Measurements from ENCODE around the gene GPR25.

DNA sequence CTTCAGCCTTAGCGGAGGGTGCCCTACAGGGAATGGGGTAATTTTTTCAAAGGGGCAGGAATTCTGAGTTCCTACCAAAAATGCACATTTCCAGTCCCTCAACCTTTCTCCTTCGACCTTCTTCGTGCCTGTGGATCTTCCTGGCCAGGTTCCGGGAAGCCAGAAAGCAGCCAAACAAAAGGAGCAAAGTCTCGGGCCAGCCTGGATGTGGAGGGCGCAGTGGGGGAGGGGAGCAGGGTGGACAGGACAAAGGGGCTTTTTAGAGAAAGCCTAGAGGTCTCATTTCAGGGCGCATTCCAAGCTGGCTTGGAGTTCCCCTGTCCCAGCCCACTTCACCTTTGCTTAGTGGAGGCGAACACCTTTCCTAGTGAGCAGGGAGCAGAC, 19.0 kb downstream of the GPR25 start:
- TF ChIP-seq, protein P1, sequence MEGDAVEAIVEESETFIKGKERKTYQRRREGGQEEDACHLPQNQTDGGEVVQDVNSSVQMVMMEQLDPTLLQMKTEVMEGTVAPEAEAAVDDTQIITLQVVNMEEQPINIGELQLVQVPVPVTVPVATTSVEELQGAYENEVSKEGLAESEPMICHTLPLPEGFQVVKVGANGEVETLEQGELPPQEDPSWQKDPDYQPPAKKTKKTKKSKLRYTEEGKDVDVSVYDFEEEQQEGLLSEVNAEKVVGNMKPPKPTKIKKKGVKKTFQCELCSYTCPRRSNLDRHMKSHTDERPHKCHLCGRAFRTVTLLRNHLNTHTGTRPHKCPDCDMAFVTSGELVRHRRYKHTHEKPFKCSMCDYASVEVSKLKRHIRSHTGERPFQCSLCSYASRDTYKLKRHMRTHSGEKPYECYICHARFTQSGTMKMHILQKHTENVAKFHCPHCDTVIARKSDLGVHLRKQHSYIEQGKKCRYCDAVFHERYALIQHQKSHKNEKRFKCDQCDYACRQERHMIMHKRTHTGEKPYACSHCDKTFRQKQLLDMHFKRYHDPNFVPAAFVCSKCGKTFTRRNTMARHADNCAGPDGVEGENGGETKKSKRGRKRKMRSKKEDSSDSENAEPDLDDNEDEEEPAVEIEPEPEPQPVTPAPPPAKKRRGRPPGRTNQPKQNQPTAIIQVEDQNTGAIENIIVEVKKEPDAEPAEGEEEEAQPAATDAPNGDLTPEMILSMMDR (IDR thresholded peaks at IDR 0.05), result no peak
- no peak for TF ChIP-seq GTF2I (CRISPR knock-in tag; conservative IDR thresholded peaks at IDR 0.05)

All from WTC11 (cell line).